OCI-LY7 (cell line): Measurements from ENCODE around the gene S100A7A. TPM values are rescaled to one million over a fixed set of nuclear protein-coding genes. Genes with fewer than 3 reads are reported as not detected.

Experiments
- BruUV-seq: library from RNA; stranded (reverse); fragments of 400-500 nt; replicated peaks from 2 replicates; lab custom pipeline; 2021; lab: Mats Ljungman, UMichigan
- CTCF ChIA-PET: fragments of 300-600 bp; sonication (Branson Sonifier 250); formaldehyde crosslinking; loops from one replicate; lab custom pipeline; 2022; ENCODE audit warnings: antibody characterized with exemption; ENCODE audit not compliant: unreplicated experiment; lab: Charles Lee
- POLR2A ChIA-PET: fragments of 300-600 bp; sonication (Branson Sonifier 250); formaldehyde crosslinking; loops from one replicate; lab custom pipeline; 2022; ENCODE audit warnings: antibody characterized with exemption; lab: Charles Lee
- DNase-seq: peaks from one replicate; pipeline ENCODE4 v3.0.0-alpha.2; 2015; ENCODE audit warnings: low spot score
- H2AFZ ChIP-seq: fragments of 200-600 bp; sonication (generic), shearing (Covaris generic); 2 replicates; pipeline ENCODE4 v1.6.1; 2014; ENCODE audit warnings: mild to moderate bottlenecking, antibody characterized with exemption, low read length, moderate library complexity
- H3K27ac ChIP-seq: fragments of 200-600 bp; sonication (generic); 2 replicates; pipeline ENCODE4 v1.5.1; 2014; ENCODE audit warnings: mixed run types, low read depth, mild to moderate bottlenecking, moderate library complexity, low read length, inconsistent platforms; ENCODE audit not compliant: poor library complexity, severe bottlenecking
- H3K36me3 ChIP-seq: fragments of 200-600 bp; sonication (generic); 2 replicates; pipeline ENCODE4 v1.6.1; 2014; ENCODE audit warnings: mild to moderate bottlenecking, antibody characterized with exemption, low read length, moderate library complexity, mixed read lengths; ENCODE audit not compliant: insufficient read depth
- H3K4me1 ChIP-seq: fragments of 200-600 bp; sonication (generic); 2 replicates; pipeline ENCODE4 v1.5.1; 2014; ENCODE audit warnings: mild to moderate bottlenecking, low read length; ENCODE audit not compliant: insufficient read depth, poor library complexity, severe bottlenecking
- H3K4me2 ChIP-seq: fragments of 200-600 bp; sonication (generic); 2 replicates; pipeline ENCODE4 v1.6.1; 2014; ENCODE audit warnings: mild to moderate bottlenecking, low read length
- H3K4me3 ChIP-seq: fragments of 200-600 bp; sonication (generic); 2 replicates; pipeline ENCODE4 v1.5.1; 2014; ENCODE audit warnings: mild to moderate bottlenecking, low read depth, low read length; ENCODE audit not compliant: poor library complexity, severe bottlenecking
- H3K79me2 ChIP-seq: fragments of 200-600 bp; sonication (generic); 2 replicates; pipeline ENCODE4 v1.6.1; 2016; ENCODE audit warnings: low read depth, mild to moderate bottlenecking, low read length, moderate library complexity, mixed read lengths; ENCODE audit not compliant: insufficient read depth
- H3K9me2 ChIP-seq: fragments of 200-600 bp; sonication (generic); 2 replicates; pipeline ENCODE4 v1.6.1; 2016; ENCODE audit warnings: mild to moderate bottlenecking, low read length, mixed read lengths; ENCODE audit not compliant: insufficient read depth
- H3K9me3 ChIP-seq: fragments of 200-600 bp; sonication (generic); 2 replicates; pipeline ENCODE4 v1.6.1; 2014; ENCODE audit warnings: mild to moderate bottlenecking, mixed run types, low read length, mixed read lengths
- H4K20me1 ChIP-seq: fragments of 200-600 bp; sonication (generic); 2 replicates; pipeline ENCODE4 v1.6.1; 2014; ENCODE audit warnings: mild to moderate bottlenecking, antibody characterized with exemption, low read length, moderate library complexity, mixed read lengths; ENCODE audit not compliant: insufficient read depth
- EZH2phosphoT487 ChIP-seq: fragments of 200-600 bp; sonication (generic); IDR thresholded peaks from 2 replicates; pipeline ENCODE4 v1.6.1; 2018; ENCODE audit warnings: low read depth, borderline replicate concordance, mild to moderate bottlenecking, mixed run types, antibody characterized with exemption, low read length, moderate library complexity, mixed read lengths
- intact Hi-C: fragments of 100-400 bp; cut with micrococcal nuclease; formaldehyde crosslinking; loops from one replicate; pipeline ENCODE4 v1.10.0; 2022; ENCODE audit not compliant: unreplicated experiment
- total RNA-seq, 2 experiments: library from RNA; depleted of rRNA in 1 of 2; stranded (reverse); fragments of >200 nt in 1 of 2; shearing (Covaris generic) in 1 of 2; gene quantifications; 2 replicates each; pipeline ENCODE4 v1.2.3, GENCODE V29; 2014 to 2022
- TF ChIP-seq, protein P1 (sequence below): fragments of 200-600 bp; sonication (generic); conservative IDR thresholded peaks from 2 replicates; pipeline ENCODE4 v1.5.1; 2014; ENCODE audit warnings: mild to moderate bottlenecking, antibody characterized with exemption, low read length, moderate library complexity, mixed read lengths

Gene S100A7A
- total RNA-seq, 2 experiments from 2014 or later, result not detected

DNA sequence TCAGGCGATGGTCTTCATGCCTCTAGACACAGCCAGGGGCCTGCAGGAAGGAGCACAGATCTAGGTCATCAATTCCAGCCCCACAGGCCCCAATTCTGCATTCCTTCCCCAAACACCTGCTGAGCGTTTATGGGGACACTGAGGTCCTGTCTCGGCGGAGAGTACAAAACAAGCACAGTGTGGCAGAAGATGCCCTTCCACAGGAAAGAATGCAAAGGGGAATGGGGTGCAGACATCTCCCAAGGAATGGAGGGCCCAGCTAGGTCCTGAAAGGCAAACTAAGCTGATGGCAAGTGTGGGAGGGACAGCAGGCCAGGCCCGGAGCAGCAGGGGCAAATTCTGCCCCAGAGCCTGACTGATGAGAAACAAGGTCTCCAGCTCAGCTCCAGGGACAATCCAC lies 21.9 kb upstream of the S100A7A start:
- H3K79me2 ChIP-seq, result no peaks in the 10 kb centered on the region
- CTCF ChIA-PET, result no interaction called here
- no peaks in the 10 kb centered on the region for H3K4me1 ChIP-seq

DNA sequence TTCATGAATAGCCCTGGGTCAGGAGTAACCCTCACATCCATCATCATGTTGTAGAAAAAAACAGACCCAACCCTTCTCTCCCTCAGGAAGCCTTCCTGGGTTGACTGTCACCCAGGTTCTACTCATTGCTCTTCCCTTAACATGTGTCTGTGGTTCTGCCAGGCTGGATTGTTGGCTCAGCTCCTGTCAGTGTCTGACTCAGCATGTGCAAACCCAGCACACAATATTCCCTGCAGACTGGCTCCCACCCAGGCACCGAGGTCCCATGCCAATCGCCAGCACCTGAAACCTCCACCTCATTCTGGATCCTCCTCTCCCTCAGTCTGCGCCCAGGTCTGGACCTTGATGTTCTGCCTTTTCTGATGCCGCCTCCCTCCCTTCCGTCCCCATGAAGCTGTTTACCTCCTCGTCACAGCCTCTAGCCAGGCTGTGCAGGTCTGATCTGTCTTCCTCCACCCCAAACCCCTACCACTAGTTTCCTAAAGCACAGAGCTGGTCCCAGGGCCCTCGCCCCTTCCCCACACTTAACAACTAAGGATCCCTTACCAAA lies 21.1 kb upstream of the S100A7A start:
- BruUV-seq, result no TSS peak
- POLR2A ChIA-PET, result no interaction called here

More for the DNA sequence above, 21.9 kb upstream of the S100A7A start:
- Histone ChIP-seq H3K4me2 (no peak overlapping the region), H3K9me3 (no peaks in the 10 kb centered on the region), H4K20me1 (no peaks in the 10 kb centered on the region), H3K9me2 (no peaks in the 10 kb centered on the region), H3K27ac (no peak overlapping the region), H3K4me3 (no peak overlapping the region), H3K36me3 (no peaks in the 10 kb centered on the region), H2AFZ (no peak overlapping the region)
- intact Hi-C loops, result no loop called here
- TF ChIP-seq, protein P1, sequence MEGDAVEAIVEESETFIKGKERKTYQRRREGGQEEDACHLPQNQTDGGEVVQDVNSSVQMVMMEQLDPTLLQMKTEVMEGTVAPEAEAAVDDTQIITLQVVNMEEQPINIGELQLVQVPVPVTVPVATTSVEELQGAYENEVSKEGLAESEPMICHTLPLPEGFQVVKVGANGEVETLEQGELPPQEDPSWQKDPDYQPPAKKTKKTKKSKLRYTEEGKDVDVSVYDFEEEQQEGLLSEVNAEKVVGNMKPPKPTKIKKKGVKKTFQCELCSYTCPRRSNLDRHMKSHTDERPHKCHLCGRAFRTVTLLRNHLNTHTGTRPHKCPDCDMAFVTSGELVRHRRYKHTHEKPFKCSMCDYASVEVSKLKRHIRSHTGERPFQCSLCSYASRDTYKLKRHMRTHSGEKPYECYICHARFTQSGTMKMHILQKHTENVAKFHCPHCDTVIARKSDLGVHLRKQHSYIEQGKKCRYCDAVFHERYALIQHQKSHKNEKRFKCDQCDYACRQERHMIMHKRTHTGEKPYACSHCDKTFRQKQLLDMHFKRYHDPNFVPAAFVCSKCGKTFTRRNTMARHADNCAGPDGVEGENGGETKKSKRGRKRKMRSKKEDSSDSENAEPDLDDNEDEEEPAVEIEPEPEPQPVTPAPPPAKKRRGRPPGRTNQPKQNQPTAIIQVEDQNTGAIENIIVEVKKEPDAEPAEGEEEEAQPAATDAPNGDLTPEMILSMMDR, result 0 out of 2 replicates have a peak, but pooled peaks have one; percentile 3
- TF ChIP-seq EZH2phosphoT487, result no peak
- POLR2A ChIA-PET, result no interaction called here
- no peak for DNase-seq
- BruUV-seq, result no TSS peak

DNA sequence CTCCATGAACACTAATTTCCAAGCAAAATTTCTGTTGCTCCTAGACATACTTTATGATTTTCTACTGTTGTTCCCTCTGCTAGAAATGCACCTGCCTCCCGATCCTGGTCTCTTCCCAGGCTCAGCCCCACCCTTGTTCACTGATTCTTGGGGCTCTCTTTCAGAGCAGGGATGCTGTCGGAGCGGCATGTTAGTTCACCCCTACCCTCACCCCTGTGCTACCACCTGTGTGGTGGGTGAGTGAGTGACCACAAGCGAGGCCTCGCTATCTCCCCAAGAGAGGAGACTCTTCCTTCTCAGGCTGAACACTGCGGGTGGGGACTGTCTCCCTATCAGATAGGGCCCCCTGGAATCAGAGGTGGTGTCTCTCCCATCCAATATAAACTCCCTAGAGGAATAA lies 20.5 kb upstream of the S100A7A start:
- H3K9me2 ChIP-seq, result no peaks in the 10 kb centered on the region
- no peak overlapping the region for H3K4me3 ChIP-seq
- H3K79me2 ChIP-seq, result no peaks in the 10 kb centered on the region
- TF ChIP-seq, protein P1, result no peak
- no peak for TF ChIP-seq EZH2phosphoT487
- no peak for DNase-seq
- no peaks in the 10 kb centered on the region for H3K9me3 ChIP-seq
- H3K4me1 ChIP-seq, result no peaks in the 10 kb centered on the region
- no peaks in the 10 kb centered on the region for H4K20me1 ChIP-seq
- intact Hi-C loops, result no loop called here
- ChIA-PET CTCF (no interaction called here), POLR2A (no interaction called here)
- H3K4me2 ChIP-seq, result no peak overlapping the region
- H3K27ac ChIP-seq, result no peak overlapping the region
- no TSS peak for BruUV-seq
- H2AFZ ChIP-seq, result no peak overlapping the region
- H3K36me3 ChIP-seq, result no peaks in the 10 kb centered on the region

More for the DNA sequence above, 21.1 kb upstream of the S100A7A start:
- no peak for DNase-seq
- CTCF ChIA-PET, result no interaction called here
- Histone ChIP-seq H3K4me1 (no peaks in the 10 kb centered on the region), H3K4me2 (no peak overlapping the region), H3K27ac (no peak overlapping the region), H3K9me3 (no peaks in the 10 kb centered on the region), H4K20me1 (no peaks in the 10 kb centered on the region), H3K9me2 (no peaks in the 10 kb centered on the region), H3K79me2 (no peaks in the 10 kb centered on the region), H3K36me3 (no peaks in the 10 kb centered on the region), H3K4me3 (no peak overlapping the region), H2AFZ (no peak overlapping the region)
- no peak for TF ChIP-seq EZH2phosphoT487
- TF ChIP-seq, protein P1, result no peak
- intact Hi-C loops, result no loop called here
